SK-N-SH (cell line): Measurements from ENCODE around the gene ARHGAP26. TPM values are rescaled to one million over a fixed set of nuclear protein-coding genes. Genes with fewer than 3 reads are reported as not detected.
"Not testable (repeated sequence)": the region's sequence is repeated elsewhere in the genome, so short reads cannot be mapped to it uniquely, and the experiment has no call there.

Experiments
- CTCF ChIA-PET: fragments of 300-600, 350-600 bp; formaldehyde crosslinking; extraction: SDS; loops from one replicate; lab custom pipeline; 2021; lab: Yijun Ruan, JAX
- POLR2A ChIA-PET: fragments of 350-600 bp; sonication (Branson Sonifier 250); formaldehyde crosslinking; extraction: SDS; loops from one replicate; lab custom pipeline; 2020; ENCODE audit warnings: antibody characterized with exemption, inconsistent platforms; lab: Yijun Ruan, JAX
- DNase-seq: peaks from one replicate; pipeline ENCODE4 v3.0.0; 2012
- H2AFZ ChIP-seq: fragments of 200-600 bp; sonication (generic); 2 replicates; pipeline ENCODE4 v1.8.1; 2016; ENCODE audit warnings: antibody characterized with exemption, mild to moderate bottlenecking, low read depth
- H3F3A ChIP-seq: fragments of 200-600 bp; sonication (generic); replicated peaks from 2 replicates; pipeline ENCODE3; 2016; ENCODE audit warnings: antibody characterized with exemption, mild to moderate bottlenecking; ENCODE audit not compliant: insufficient read depth
- H3K27ac ChIP-seq, 2 experiments: fragments of 200-500 bp in 1 of 2; fragments of 200-600 bp in 1 of 2; sonication (Bioruptor generic) in 1 of 2; sonication (generic), shearing (Covaris generic) in 1 of 2; 2 replicates each; pipeline versions ENCODE4 v1.5.1 to v1.6.1; 2014 to 2016; ENCODE audit warnings: low read depth in 2 of 2, inconsistent platforms in 1 of 2, low read length in 1 of 2, mild to moderate bottlenecking in 1 of 2, mixed read lengths in 1 of 2
- H3K27me3 ChIP-seq: fragments of 200-600 bp; sonication (generic), shearing (Covaris generic); 2 replicates; pipeline ENCODE4 v1.6.1; 2016; ENCODE audit warnings: mixed run types; ENCODE audit not compliant: insufficient read depth
- H3K36me3 ChIP-seq, 2 experiments: fragments of 200-500 bp in 1 of 2; fragments of 200-600 bp in 1 of 2; sonication (Bioruptor generic) in 1 of 2; sonication (generic) in 1 of 2; replicated peaks in 1 of 2; 2 replicates each; pipeline versions ENCODE3 to v1.5.1; 2014 to 2016; ENCODE audit warnings: low read length in 1 of 2, mild to moderate bottlenecking in 1 of 2; ENCODE audit not compliant: insufficient read depth in 2 of 2, control insufficient read depth in 1 of 2
- H3K4me1 ChIP-seq, 2 experiments: fragments of 200-500 bp in 1 of 2; fragments of 200-600 bp in 1 of 2; sonication (Bioruptor generic) in 1 of 2; sonication (generic), shearing (Covaris generic) in 1 of 2; 2 replicates each; pipeline versions ENCODE4 v1.5.1 to v1.6.1; 2014 to 2016; ENCODE audit warnings: low read depth in 1 of 2, low read length in 1 of 2, mixed run types in 1 of 2; ENCODE audit not compliant: insufficient read depth in 2 of 2, control insufficient read depth in 1 of 2
- H3K4me2 ChIP-seq: fragments of 200-600 bp; sonication (generic), shearing (Covaris generic); 2 replicates; pipeline ENCODE4 v1.6.1; 2017; ENCODE audit warnings: mixed run types
- H3K4me3 ChIP-seq, 2 experiments: fragments of 200-500 bp in 1 of 2; fragments of 200-600 bp in 1 of 2; sonication (Bioruptor generic) in 1 of 2; sonication (generic), shearing (Covaris generic) in 1 of 2; 2 replicates each; pipeline versions ENCODE4 v1.5.1 to v1.8.1; 2014 to 2016; ENCODE audit warnings: low read depth in 2 of 2, inconsistent platforms in 1 of 2, low read length in 1 of 2, mild to moderate bottlenecking in 1 of 2, mixed read lengths in 1 of 2, moderate library complexity in 1 of 2
- H3K79me2 ChIP-seq: fragments of 200-600 bp; sonication (generic); 2 replicates; pipeline ENCODE4 v1.8.1; 2017; ENCODE audit warnings: mild to moderate bottlenecking; ENCODE audit not compliant: insufficient read depth
- H3K9ac ChIP-seq: fragments of 200-600 bp; sonication (generic); 2 replicates; pipeline ENCODE4 v1.6.1; 2017; ENCODE audit warnings: mixed run types
- H3K9me2 ChIP-seq: fragments of 200-600 bp; sonication (generic); 2 replicates; pipeline ENCODE4 v1.6.1; 2017; ENCODE audit warnings: mixed run types
- H3K9me3 ChIP-seq: fragments of 200-600 bp; sonication (generic); 2 replicates; pipeline ENCODE4 v1.6.1; 2017; ENCODE audit warnings: mixed run types, mild to moderate bottlenecking, moderate library complexity
- H4K20me1 ChIP-seq: fragments of 200-600 bp; sonication (generic); 2 replicates; pipeline ENCODE4 v1.6.1; 2017; ENCODE audit warnings: mild to moderate bottlenecking, mixed run types; ENCODE audit not compliant: insufficient read depth
- IRF3 ChIP-seq: fragments of 150-350 bp; IDR thresholded peaks from 2 replicates; pipeline ENCODE4 v1.6.1; 2016; ENCODE audit warnings: mild to moderate bottlenecking, low read depth, low read length
- RFX5 ChIP-seq: IDR thresholded peaks from 2 replicates; pipeline ENCODE4 v1.6.1; 2012; ENCODE audit warnings: mild to moderate bottlenecking, improper control_type of control experiment, low read length
- TAF1 ChIP-seq: IDR thresholded peaks from 2 replicates; pipeline ENCODE4 v1.6.1; 2012; ENCODE audit warnings: low read depth, mild to moderate bottlenecking, low read length, moderate library complexity, borderline replicate concordance
- TCF12 ChIP-seq: IDR thresholded peaks from 2 replicates; pipeline ENCODE4 v1.4.0; 2012
- ZBTB33 ChIP-seq: IDR thresholded peaks from 2 replicates; pipeline ENCODE4 v1.4.0; 2012; ENCODE audit warnings: low read depth, borderline replicate concordance
- WGBS: methylation state at CpG from one replicate; pipeline ENCODE4 v1.1.6; 2017; ENCODE audit warnings: low lambda C conversion rate; 5-methylcytosine and 5-hydroxymethylcytosine counted together
- polyA plus RNA-seq, 3 experiments: library from polyadenylated mRNA; depleted of rRNA; stranded (reverse); fragments of >200 nt; gene quantifications; 2 replicates each; pipeline ENCODE4 v1.2.3, GENCODE V29; 2012
- TF ChIP-seq, protein P1 (sequence below): fragments of 150-350 bp; IDR thresholded peaks from 2 replicates; pipeline ENCODE4 v1.6.1; 2017; ENCODE audit warnings: antibody characterized with exemption, low read length, low read depth, borderline replicate concordance

The ARHGAP26 gene
- polyA plus RNA-seq, 1 of the 3 experiments (the other 2 are of a cell fraction) = 6.1 TPM

DNA sequence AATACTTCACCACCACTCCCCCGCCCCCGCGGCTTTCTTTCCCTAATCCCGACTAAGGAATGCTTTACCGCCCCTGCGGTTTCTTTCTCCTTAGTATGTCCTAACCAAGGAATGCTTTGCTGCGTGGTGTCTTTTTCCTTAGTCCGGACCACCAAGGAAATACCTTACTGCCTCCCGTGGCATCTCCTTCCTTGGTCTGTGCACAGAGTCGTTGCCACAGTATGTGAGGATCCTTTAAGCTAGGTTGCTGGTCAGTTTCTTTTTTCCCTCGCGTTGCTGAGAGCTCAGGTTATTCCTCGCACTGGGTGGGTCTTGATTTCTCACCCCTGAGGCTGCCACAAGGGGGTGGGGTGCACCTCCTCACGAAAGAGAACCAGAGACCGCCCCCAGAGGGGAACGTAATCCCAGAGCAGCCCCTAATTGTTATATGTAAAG, 323.9 kb downstream of the ARHGAP26 start:
- 96% methylated on average over 16 of the region's 16 CpGs for WGBS
- no peak overlapping the region for H3K27ac ChIP-seq
- TF ChIP-seq, protein P1, sequence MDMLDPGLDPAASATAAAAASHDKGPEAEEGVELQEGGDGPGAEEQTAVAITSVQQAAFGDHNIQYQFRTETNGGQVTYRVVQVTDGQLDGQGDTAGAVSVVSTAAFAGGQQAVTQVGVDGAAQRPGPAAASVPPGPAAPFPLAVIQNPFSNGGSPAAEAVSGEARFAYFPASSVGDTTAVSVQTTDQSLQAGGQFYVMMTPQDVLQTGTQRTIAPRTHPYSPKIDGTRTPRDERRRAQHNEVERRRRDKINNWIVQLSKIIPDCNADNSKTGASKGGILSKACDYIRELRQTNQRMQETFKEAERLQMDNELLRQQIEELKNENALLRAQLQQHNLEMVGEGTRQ = no peak
- no peak for TF ChIP-seq IRF3
- no peak for TF ChIP-seq RFX5
- H3K4me3 ChIP-seq = no peak overlapping the region
- no peaks in the 10 kb centered on the region for H3K79me2 ChIP-seq
- no peak for DNase-seq
- H3K9me3 ChIP-seq = no peaks in the 10 kb centered on the region
- no peaks in the 10 kb centered on the region for H4K20me1 ChIP-seq
- CTCF ChIA-PET = interaction anchor here (0.6 kb wide), 1 partner anchor 822 kb away, joined by 3 read pairs; no protein-coding TSS in a partner anchor
- H3K9me2 ChIP-seq = no peaks in the 10 kb centered on the region
- H3K9ac ChIP-seq = no peak overlapping the region
- no peak overlapping the region for H2AFZ ChIP-seq
- H3K36me3 ChIP-seq = no peaks in the 10 kb centered on the region
- H3K4me1 ChIP-seq = no peaks in the 10 kb centered on the region
- H3K4me2 ChIP-seq = no peak overlapping the region
- POLR2A ChIA-PET = no interaction called here
- no peaks in the 10 kb centered on the region for H3K27me3 ChIP-seq
- H3F3A ChIP-seq = no peaks in the 10 kb centered on the region

GRCh38 chr5:143094608-143095007, 324.4 kb downstream of the ARHGAP26 start:
- DNase-seq, H3K9me3 ChIP-seq, H4K20me1 ChIP-seq, H3K4me1 ChIP-seq, H3K4me3 ChIP-seq, H3K27ac ChIP-seq, H3K79me2 ChIP-seq, H3K9ac ChIP-seq, H3F3A ChIP-seq, H3K27me3 ChIP-seq, H3K9me2 ChIP-seq, H3K4me2 ChIP-seq, CTCF ChIA-PET, POLR2A ChIA-PET, H3K36me3 ChIP-seq, H2AFZ ChIP-seq: not testable (repeated sequence)
- WGBS = 80% methylated on average over 3 of the region's 3 CpGs

GRCh38 chr5:143101121-143101520, 330.9 kb downstream of the ARHGAP26 start:
- H3K36me3 ChIP-seq = peaks cover 0 to 5% of the 10 kb centered on the region in 2 experiments
- no peak overlapping the region for H3K4me2 ChIP-seq
- no peak overlapping the region for H3K4me3 ChIP-seq
- H2AFZ ChIP-seq = no peak overlapping the region
- no peak overlapping the region for H3K9ac ChIP-seq
- H3K4me1 ChIP-seq = peaks cover 0 to 8% of the 10 kb centered on the region in 2 experiments; a peak in 1 of 4 replicates
- DNase-seq = no peak
- no peak overlapping the region for H3K27ac ChIP-seq
- WGBS = 84% methylated on average over 2 of the region's 2 CpGs
- H3K79me2 ChIP-seq = no peaks in the 10 kb centered on the region
- no peaks in the 10 kb centered on the region for H3F3A ChIP-seq
- no peaks in the 10 kb centered on the region for H3K9me2 ChIP-seq
- no peaks in the 10 kb centered on the region for H3K9me3 ChIP-seq
- CTCF ChIA-PET = no interaction called here
- no peaks in the 10 kb centered on the region for H4K20me1 ChIP-seq
- TF ChIP-seq TCF12 (no peak), TAF1 (no peak), ZBTB33 (no peak)
- TF ChIP-seq, all 33 proteins: peak for 0
- POLR2A ChIA-PET = no interaction called here
- no peaks in the 10 kb centered on the region for H3K27me3 ChIP-seq
